HG03521 (cell line): ENCODE measurements around the gene LETM1.

ENCODE experiments used
- ATAC-seq: cut with Tn5 transposase; IDR thresholded peaks from one replicate; pipeline ENCODE4 v1.9.1; 2021; ENCODE audit warnings: mild to moderate bottlenecking, moderate library complexity; ENCODE audit not compliant: unreplicated experiment

The LETM1 gene

DNA sequence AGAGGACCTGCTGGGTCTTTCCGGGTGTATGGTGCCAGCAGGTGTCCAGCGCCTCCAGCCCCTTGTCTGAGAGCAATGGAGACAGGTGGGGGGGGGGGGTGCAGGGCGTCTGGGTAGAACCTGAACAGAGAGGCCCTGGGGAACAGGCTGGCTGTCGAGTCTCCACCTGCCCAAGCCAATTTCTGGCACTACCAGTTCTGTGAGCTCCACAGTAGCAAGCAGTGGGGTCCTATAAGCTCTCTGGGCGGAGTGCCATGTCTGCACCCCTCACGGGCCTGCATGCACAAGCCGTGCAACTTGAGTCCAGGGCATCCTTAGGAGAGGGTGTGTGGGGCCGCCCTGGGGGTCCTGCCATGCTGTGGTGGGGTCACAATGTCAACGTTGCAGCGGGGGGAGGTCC is 72.9 kb downstream of the LETM1 start:
- ATAC-seq = no peak

DNA sequence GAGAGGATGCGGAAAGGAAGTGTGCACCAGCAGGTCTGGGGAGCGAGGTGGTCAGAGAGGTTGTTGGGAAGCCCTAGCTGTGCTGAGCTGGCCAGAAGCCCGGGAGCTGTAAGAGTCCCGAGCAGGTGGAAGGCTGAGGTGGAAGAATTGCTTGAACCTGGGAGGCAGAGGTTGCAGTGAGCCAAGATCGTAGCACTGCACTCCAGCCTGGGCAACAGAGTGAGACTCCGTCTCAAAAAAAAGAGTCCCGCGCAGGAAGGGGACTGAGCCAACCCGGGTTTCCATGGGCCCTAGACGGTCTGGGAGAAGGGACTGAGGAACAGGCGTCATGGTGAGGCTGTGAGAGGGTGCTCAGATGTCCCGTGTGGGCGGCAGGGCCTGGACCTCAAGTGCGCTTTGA is 75.5 kb downstream of the LETM1 start:
- ATAC-seq = no peak

DNA sequence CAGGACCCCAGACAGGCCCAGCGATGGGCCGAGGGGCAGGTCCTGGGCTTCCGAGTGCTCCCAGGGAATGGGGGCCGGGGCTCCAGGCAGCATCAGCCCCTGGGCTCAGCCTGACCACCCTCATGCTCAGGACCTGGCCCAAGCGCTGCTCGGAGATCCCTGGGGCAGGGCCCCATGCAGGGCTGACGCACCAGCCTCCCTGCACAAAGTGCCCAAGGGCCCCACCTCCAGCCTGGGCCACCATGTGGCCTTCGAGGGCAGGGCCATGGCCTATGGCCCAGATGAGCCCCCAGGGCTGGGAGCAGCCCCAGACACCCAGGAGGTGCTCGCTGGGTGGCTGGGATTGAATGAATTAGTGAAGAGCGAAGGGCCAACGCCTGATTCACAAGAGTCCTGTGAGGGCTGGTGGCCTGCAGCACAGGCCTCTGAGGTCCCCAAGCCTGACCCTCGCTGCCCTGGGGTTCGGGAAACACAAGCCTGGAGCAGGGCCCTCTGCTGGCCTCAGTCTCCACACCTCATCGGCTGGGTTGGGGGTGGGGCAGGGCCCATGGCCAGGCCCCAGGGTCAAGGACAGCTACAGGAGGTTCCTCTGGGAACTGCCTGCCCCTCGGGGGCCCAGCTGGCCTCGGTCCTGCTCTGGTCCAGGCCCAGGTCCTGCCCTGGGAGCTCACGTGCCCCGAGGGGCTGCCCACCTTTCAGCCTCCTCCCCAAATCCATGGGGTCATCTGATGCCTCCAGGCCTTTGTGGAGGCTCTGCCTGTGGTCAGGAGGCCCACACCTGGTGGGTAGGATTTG is 76.2 kb downstream of the LETM1 start:
- no peak for ATAC-seq

DNA sequence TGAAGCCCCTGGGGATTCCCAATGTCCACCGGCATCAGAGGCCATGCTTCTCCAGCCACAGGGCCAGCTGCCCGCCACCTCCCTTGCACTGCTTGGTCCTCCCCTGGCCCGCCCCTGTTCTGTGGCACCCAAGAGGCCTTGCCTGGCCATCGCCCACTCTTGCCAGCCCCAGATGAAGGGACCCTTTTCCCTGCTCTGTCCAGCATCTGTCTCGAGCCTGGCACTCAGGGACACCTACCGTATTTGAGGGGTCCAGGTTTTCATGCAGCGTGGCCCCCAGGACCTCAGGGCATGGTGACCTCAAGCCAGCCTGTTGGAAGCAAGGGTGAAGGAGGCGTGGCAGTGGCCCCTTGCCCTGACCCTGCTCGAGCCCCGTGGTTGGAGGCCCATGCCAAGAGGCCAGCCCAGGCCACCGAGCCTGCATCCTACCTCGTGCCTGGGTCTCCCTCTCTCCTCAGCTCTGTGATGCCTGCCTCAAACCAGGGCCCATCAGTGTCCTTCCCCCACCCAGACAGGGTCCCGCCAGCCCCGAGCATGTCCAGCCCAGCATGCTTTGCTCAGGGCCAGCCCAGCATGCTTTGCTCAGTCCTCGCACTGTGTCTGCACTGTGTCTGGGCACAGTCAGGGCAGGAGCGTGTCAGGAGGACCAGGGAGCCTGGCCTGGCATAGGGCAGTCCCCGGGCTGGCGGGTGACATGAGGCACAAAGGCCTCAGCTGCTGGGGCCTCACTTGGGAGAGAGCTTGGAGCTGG is 77.1 kb downstream of the LETM1 start:
- ATAC-seq = no peak

DNA sequence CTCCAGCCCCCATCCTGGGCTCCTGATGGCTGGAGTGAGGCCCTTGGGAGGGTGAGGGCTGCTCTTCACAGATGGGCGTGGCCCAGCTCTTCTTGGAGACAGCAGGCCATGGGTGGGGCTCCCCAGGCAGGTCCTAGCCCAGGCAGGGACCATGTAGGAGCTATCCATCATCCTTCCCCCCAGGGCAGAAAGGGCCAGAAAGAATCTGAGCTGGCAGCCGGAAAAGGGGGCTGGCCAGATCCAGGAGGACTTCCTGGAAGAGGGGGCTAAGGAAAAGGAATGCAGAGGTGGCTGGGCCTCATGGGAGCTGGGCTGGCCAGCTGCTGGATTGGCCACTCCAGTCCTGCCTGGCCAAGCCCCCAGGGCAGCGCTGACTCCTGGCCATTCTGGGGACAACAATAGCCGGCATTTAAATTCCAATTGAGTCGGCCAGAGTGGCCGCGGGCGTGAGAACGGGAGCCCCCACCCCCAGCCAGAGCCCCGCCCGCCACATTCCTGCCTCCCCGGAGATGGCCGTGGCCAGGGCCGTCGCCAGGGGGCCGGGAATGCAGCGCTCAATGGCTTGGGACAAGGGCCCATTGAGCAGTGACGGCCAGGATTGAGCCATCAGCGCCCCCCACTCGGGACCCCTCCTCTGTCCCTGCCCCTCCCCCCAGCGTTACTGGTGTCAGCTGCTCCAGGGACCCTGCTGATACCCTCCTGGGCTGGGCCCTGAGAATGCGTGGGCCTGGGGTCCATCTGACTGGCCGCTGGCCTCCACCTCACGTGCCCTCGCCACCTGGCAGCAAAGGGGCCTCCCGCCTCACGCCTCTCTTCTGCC is 77.9 kb downstream of the LETM1 start:
- ATAC-seq = no peak

DNA sequence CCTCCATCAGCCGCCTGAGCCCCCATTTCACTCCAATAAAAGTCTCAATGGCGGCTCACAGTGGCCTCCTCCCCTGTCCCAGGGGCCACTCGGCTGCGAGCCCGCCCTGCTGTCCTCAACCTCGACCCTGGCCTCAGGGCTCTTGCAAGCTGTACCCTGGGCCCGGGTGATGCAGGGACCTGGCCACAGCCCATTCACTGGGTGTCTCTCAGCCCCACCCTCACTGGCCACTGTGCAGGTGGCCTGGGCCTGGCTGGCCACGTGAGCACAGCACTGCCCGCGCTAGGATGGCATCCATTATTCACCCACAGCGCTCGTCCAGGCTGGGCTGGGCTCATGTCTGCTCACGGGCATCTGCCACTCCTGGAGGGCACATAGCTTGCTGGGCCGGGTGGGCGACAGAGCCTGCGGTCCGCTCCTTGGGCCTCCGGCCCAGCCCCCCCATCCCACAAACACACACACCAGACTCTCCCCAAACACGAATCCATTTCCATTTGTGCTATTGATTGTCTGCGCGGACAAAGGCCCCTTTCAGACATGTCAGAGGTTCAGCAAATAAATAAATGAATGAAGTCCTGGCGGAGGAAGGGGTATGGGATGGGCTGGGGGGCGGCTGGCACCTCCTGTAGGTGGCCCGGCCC is 79.3 kb downstream of the LETM1 start:
- no peak for ATAC-seq

DNA sequence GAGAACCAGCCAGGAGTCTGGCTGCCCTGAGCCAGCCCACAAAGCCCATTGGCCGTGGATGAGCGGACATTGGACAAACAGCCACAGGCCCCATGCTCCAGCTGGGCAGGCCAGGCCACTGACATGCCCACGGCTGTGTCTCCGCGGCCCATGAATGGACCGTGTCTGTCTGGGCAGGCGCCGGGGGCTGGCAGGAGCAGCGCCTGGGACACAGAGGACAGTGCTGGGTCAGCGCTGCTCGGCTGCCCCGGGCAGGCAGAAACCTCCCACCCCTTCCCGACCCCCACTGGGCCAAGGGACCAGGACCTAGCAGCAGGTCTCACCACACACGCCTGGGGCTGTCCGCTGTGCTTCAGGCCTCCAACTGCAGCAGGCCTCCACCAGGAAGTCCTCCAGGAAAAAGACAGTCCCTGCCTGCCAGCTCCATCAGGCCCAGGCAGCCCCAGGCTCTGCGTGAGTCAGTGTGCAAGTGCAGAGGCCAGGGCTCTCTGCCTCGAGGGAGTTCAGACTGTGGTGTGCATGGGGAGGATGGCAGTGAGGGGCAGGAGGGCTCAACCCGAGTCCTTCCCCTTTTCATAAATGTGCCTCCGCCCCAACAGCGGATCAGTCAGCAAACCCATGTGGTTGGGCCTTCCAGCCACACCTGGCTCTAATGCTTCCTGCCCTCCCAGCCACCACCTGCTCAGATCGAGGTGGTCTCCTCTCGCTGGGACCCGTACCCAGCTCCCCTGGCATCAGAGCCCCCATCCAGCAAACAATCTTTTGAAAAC is 80.0 kb downstream of the LETM1 start:
- ATAC-seq = no peak

DNA sequence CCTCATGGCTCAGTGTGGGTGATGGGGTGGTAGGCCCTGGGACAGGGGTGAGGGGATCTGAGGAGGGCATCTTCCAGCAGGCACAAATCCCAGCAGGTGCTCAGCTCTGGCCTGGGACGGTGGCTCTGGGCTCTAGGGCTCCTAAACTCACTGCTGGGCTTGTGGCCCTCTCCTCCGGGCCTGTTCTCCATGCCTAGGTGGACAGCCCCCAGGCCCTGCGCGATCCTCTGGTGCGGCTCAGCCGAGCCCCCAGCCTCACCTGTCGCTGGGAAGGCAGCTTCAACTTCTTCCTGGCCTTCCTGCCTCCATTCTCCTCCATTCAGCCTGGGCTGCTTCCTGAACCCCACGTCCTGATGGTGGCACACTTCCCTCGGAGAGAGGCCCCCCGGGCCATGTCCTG is 82.2 kb downstream of the LETM1 start:
- ATAC-seq = no peak

DNA sequence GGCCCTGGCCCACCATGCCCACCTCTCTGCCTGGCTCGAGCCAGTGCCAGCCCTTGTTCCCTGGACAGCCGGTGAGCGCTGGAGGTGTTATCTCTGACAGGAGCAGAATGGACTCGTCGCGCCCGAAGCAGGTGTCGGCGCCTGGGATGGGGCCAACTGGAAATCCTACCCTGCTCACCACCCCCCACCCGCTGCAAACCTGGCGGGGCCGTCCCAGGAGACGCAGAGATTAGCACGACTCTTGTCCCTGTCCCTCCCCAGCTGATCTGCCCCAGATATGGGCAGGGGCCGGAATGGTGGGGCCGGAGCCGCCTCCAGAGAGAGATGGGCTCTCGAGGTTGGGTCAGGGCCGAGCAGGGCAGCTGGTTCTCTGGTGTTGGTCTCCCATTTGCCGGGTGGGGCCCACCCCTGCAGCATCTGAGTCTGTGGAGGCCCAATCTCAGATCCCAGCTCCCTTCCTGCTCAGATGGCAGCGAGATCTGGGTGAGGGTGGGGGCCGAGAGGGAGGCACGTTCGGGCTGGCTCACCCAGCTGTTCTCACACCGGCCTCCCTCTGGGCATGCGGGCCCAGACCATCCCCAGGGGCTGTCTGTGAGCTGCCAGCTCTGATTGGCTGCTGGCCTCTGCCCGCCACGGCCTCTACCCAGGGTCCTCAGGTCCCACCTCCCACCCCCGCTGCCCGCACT is 83.0 kb downstream of the LETM1 start:
- no peak for ATAC-seq

DNA sequence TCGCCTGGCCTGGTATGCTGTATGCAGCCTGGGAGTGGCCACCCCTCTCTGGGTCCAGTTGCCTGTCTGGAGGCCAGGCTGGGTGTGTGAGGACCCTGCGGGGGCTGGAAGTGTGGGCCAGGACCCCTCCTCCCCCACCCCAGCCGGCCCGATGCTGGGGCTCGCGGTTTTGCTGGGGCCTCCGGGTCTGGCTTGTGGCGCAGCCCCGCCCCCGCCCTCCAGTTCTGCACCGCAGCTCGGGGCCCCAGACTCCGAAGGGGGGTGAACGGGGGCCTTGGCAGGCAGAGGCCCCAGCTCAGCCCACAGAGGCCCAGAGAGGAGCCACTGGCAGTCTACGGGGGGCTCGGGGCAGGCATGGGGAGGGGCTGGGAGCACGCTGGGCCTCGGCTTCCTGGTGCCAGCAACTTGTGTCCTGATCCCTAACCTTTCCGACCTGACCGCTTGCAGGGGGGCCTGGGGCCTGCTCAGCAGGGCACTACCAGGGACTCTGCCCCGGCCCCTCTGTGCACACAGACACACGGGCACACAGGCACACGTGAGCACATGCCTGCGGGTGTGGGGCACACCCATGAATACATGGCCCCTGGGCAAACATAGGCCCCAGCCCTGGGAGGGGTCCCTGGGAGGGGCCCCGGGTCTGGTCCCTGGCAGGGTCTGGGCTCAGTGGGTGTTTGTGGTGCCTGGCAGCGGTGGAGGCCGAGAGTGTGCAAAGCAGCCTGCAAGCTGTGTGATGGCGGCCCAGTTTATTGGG is 84.2 kb downstream of the LETM1 start:
- ATAC-seq = no peak

DNA sequence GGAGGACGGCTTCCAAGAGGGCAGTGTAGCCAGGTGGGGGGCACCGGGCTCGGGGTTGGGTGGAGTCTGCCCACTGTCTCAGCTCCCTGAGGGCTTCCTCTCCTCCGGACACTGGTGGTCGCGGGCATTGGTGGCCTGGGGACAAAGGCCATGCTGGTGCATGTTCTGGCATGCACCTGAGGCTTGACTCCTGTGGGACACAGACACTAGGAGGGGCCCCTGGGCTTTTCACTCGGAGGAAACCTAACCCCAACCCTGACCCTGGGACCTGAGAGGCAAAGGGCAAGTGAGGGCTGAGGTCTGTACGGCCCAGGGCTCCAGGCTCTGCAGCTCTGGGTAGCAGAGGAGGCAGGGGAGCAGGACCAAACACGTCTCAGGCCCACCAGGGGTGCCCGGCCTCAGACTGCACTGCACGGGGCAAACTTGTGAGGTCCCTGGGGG is 85.1 kb downstream of the LETM1 start:
- no peak for ATAC-seq

DNA sequence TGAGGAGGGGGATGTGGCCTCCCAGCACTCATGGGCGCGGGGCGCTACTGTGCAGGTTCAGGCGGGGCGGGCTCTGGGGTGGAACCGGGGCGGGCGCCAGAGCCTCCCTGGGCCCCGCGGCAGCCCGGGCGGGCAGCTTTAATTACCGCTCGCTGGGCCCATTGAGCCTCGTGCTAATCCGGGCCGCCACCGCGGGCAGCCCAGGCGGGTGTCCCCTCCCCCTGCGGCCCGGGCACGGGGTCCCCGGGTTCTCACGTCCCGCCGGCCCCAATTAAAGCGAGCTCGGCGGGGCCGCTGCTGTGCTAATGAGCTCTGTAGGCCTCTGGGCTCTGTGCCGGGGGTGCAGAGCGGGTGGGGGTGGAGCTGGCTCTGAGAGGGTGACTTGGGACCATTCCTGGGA is 85.7 kb downstream of the LETM1 start:
- ATAC-seq = no peak

DNA sequence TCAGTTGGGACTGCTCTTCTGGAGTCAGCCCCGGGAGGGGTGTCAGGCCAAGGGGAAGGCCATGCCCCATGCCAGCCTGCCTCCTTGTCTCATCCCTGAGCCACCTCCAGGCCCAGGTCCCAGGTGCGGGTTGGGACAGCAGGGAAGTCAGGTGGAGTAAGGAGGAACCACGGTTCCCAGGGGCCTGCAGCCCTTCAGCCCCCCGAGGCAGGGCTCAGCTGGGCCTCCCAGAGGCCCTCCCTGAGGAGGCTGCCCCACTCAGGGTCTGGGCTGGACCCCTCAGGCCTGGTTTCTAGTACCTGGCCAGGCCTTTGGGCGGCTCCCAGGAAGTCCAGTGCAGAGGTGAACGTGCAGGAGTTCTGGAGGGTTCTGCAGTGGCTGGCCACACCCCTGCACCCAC is 86.3 kb downstream of the LETM1 start:
- ATAC-seq = no peak

DNA sequence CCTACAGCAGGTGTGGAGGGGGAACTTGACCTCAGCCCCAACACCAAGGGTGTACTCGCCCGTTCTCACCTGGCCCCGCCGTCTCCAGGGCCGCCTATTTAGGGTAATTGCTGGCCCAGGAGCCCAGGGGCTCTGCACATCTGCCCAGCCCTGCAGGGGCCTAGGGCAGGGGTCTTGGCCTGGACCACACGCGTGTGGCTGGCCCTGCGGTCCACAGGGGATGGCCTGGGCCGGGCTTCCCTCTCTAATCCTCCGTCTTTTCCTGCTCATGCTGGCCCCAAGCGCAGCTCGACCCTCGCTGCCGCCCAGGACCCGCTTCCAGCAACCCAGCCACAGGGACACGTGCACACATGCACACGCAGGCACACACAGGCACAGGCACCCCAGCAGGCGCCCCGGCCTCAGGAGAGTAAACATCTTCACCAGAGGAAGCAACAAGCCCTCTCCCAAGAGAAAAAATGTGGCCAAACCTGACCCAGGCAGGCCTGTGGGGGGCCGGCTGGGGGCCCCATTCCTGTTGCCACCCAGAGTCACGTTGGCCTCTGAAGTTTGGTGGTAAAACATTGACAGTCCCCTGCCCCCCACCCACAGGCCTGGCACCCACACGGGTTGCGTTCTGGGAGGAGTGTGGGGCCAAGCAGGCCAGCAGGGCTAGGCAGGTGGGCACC is 87.5 kb downstream of the LETM1 start:
- no peak for ATAC-seq

DNA sequence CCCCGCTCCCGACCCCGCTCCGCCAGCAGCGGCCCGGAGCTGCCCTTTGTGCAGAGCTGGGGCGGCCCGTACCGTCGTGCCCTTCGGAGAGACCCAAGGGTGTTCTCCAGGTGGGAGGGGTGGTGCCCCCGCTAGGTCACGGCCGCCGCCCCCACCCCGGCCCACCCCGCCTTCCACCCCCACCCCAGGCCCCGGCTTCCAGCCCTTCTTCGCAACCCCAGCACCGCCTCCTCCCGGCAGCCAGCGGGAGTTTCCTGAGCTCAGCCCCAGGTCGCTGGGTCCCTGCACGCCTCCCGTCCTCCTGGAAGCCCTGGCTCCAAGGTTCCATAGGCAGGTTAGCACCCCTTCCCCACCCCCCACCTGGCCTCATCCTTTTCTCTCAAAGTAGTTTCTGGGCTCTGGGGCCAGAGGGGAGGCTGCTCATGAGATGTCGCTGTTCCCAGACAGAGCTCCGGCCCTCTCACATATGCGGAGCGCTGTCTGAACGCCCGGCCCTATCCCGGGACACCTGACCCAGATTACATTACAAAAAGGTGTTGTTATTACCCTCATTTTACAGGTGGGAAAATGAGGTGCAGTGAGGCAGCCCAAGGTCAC is 88.1 kb downstream of the LETM1 start:
- ATAC-seq = no peak

DNA sequence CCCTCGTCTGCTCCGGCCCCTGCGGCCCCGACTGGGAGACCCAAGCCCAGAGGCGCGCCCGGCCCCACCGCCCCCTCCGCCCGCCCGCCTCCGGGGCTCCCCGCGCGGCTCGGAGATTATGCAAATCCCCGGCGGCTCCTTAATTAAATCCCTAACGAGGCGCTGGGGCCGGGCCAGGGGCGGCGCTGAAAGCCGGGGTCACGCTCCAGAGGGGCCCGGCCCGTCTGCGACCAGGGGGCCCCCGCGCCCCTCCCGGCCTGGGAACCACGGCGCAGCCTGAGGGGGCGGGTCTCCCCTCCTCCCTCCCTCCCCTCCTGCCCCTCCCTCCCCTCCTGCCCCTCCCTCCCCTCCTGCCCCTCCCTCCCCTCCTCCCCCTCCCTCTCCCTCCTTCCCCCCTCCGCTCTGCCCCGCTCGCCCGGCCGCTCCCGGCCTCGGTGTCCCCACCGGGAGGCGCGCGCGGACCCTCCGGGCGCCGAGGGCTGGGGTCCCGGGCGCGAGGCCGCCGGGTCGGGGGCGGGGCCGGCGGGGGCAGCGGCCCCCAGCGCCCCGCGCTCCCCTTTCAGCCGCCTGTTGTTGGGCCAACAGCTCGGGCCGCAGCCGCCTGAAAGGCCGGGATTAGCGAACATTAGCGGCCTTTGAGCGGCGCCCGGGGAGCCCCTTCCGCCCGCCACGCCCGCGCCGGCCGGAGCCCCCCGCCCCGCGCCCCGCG is 88.7 kb downstream of the LETM1 start:
- ATAC-seq = no peak
